Prostate gland (tissue), 2 donors: ENCODE data around the gene C5orf63.

ENCODE experiments used
- POLR2A ChIP-seq: fragments of 450-650 bp; IDR thresholded peaks from one replicate; pipeline ENCODE4 v1.6.1; 2016; ENCODE audit warnings: antibody characterized with exemption, mild to moderate bottlenecking
- POLR2AphosphoS5 ChIP-seq: sonication (generic); formaldehyde crosslinking; IDR thresholded peaks from one replicate; pipeline ENCODE4 v1.6.1; 2017; ENCODE audit warnings: antibody characterized with exemption
- TF ChIP-seq, protein P1 (sequence below), 4 experiments: fragments of 200-600 bp in 2 of 4; fragments of 450-650 bp in 2 of 4; sonication (generic) in 2 of 4; IDR thresholded peaks; 1 replicate in 3 of 4; 2 replicates in 1 of 4; pipeline ENCODE4 v1.5.1; 2016 to 2019; ENCODE audit warnings: antibody characterized with exemption in 4 of 4, mild to moderate bottlenecking in 2 of 4, moderate library complexity in 2 of 4

DNA sequence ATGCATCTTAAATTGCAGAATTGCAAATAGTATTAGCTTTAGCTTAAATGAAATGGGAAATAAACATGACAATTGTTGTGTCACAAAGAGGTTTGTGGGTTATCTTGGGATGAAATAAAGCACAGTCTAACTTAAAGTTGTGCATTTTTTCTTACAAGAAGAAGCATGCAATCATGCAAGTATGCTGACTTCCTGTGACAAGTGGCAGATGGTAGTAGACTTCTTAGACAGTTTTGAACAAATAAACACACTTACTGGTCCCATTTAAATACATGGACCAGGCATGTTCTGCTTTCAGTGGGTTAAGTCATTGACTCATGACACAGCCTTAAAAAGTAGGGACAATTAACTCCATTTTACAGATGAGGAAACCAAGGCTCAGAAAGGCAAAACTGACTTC is 15.9 kb upstream of the C5orf63 start:
- TF ChIP-seq, protein P1, sequence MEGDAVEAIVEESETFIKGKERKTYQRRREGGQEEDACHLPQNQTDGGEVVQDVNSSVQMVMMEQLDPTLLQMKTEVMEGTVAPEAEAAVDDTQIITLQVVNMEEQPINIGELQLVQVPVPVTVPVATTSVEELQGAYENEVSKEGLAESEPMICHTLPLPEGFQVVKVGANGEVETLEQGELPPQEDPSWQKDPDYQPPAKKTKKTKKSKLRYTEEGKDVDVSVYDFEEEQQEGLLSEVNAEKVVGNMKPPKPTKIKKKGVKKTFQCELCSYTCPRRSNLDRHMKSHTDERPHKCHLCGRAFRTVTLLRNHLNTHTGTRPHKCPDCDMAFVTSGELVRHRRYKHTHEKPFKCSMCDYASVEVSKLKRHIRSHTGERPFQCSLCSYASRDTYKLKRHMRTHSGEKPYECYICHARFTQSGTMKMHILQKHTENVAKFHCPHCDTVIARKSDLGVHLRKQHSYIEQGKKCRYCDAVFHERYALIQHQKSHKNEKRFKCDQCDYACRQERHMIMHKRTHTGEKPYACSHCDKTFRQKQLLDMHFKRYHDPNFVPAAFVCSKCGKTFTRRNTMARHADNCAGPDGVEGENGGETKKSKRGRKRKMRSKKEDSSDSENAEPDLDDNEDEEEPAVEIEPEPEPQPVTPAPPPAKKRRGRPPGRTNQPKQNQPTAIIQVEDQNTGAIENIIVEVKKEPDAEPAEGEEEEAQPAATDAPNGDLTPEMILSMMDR (IDR thresholded peaks at IDR 0.05) = no peak
- no peak for TF ChIP-seq POLR2AphosphoS5
- no peak for TF ChIP-seq POLR2A
